Right lobe of liver (tissue), 6 donors: ENCODE data around the gene XRCC4. TPM values are rescaled to one million over a fixed set of nuclear protein-coding genes. Genes with fewer than 3 reads are reported as not detected.
"Not testable (repeated sequence)": the region's sequence is repeated elsewhere in the genome, so short reads cannot be mapped to it uniquely, and the experiment has no call there.

Experiments used
- ATAC-seq, 4 donors: fragments of 200-7000 bp; cut with Tn5 transposase; one replicate each; pipeline ENCODE4 v1.9.1; 2020; ENCODE audit warnings: mild to moderate bottlenecking in 4 of 4, moderate library complexity in 4 of 4
- DNase-seq, 3 donors: peaks; one replicate each; pipeline ENCODE4 v3.0.0-alpha.2; 2020
- H3K27ac ChIP-seq, 3 donors: fragments of 200-600 bp; one replicate each; pipeline ENCODE4 v1.8.0; 2022
- H3K27me3 ChIP-seq, 2 donors: fragments of 200-600 bp; one replicate each; pipeline ENCODE4 v1.8.0; 2022
- H3K36me3 ChIP-seq, 4 donors: fragments of 200-600 bp; sonication (generic) in 1 of 4; one replicate each; pipeline versions ENCODE4 v1.5.1 to v1.8.0; 2017 to 2022; ENCODE audit warnings: control low read depth in 1 of 4
- H3K4me1 ChIP-seq, 4 donors: fragments of 200-600 bp; sonication (generic) in 1 of 4; one replicate each; pipeline versions ENCODE4 v1.5.1 to v1.8.0; 2017 to 2022; ENCODE audit warnings: control low read depth in 1 of 4
- H3K4me3 ChIP-seq, 3 donors: fragments of 200-600 bp; one replicate each; pipeline ENCODE4 v1.8.0; 2022
- H3K9me3 ChIP-seq, 4 donors: fragments of 200-600 bp; sonication (generic) in 1 of 4; one replicate each; pipeline versions ENCODE4 v1.5.1 to v1.8.0; 2017 to 2022; ENCODE audit warnings: control low read depth in 1 of 4
- CTCF ChIP-seq, 4 donors: fragments of 200-600 bp in 3 of 4; fragments of 450-650 bp in 1 of 4; IDR thresholded peaks; one replicate each; pipeline versions ENCODE4 v1.5.1 to v1.8.0; 2016 to 2022; ENCODE audit warnings: antibody characterized with exemption in 4 of 4, mild to moderate bottlenecking in 2 of 4
- POLR2A ChIP-seq: fragments of 450-650 bp; IDR thresholded peaks from one replicate; pipeline ENCODE4 v1.6.1; 2017; ENCODE audit warnings: antibody characterized with exemption, mild to moderate bottlenecking
- WGBS: methylation state at CpG from one replicate; pipeline ENCODE4 v1.1.6; 2018; ENCODE audit warnings: low coverage, low lambda C conversion rate; ENCODE audit not compliant: insufficient coverage; ENCODE audit errors: missing lambda C conversion rate; 5-methylcytosine and 5-hydroxymethylcytosine counted together
- intact Hi-C, 2 donors: fragments of 100-400 bp; cut with DNase I; formaldehyde crosslinking; loops; one replicate each; pipeline versions ENCODE4 v1.11.2 to v1.14.1; 2022
- total RNA-seq, 6 experiments: library from RNA; depleted of rRNA in 2 of 6; stranded (reverse); fragments of >200 nt in 2 of 6; fragmentation: NEBNext Ultra II Directional in 3 of 6; extraction: Animal tissue kit (Norgen Biotek cat#: 25700) in 3 of 6; gene quantifications; one replicate each; pipeline versions ENCODE4 v1.1.0 to v1.2.4, GENCODE V29; 2016 to 2023
- donor health status: DM: no; HTN: yes; CAD: no.
- donor health status: DM: no; HTN: no; CAD: no.
- donor health status: DM: no; HTN: no; CAD: no.
- donor health status: DM: no; HTN: yes; CAD: no.
- donor health status: DM: no; HTN: yes; CAD: no.

The XRCC4 gene
- total RNA-seq, 6 experiments from 2014 or later: 1.6 to 4.8 (median 2.5) TPM

- DNase-seq: no peak
- intact Hi-C loops: no loop called here
- no peaks in the 10 kb centered on the region for H3K27me3 ChIP-seq
- no peak for TF ChIP-seq POLR2A
- no peak for TF ChIP-seq CTCF (IDR thresholded peaks at IDR 0.05)
- no peak overlapping the region for H3K27ac ChIP-seq
- H3K36me3 ChIP-seq: no peaks in the 10 kb centered on the region
- ATAC-seq: no peak
- H3K9me3 ChIP-seq: no peaks in the 10 kb centered on the region
- no peak overlapping the region for H3K4me3 ChIP-seq
- H3K4me1 ChIP-seq: no peaks in the 10 kb centered on the region
- WGBS: 80% methylated on average over 1 of the region's 1 CpG
Measured at GRCh38 chr5:83255268-83255667, 177.9 kb downstream of the XRCC4 start.

- intact Hi-C loops: no loop called here
- DNase-seq: no peak
- 90% methylated on average over 2 of the region's 2 CpGs for WGBS
- TF ChIP-seq POLR2A: no peak
- no peak for TF ChIP-seq CTCF (IDR thresholded peaks at IDR 0.05)
- H3K9me3 ChIP-seq: no peaks in the 10 kb centered on the region
- no peak overlapping the region for H3K27ac ChIP-seq
- H3K4me1 ChIP-seq: no peaks in the 10 kb centered on the region
- no peak overlapping the region for H3K4me3 ChIP-seq
- no peaks in the 10 kb centered on the region for H3K27me3 ChIP-seq
- ATAC-seq: no peak
- no peaks in the 10 kb centered on the region for H3K36me3 ChIP-seq
Measured at GRCh38 chr5:83256091-83256780, 178.9 kb downstream of the XRCC4 start.

GRCh38 chr5:83257684-83258083 is 180.3 kb downstream of the XRCC4 start:
- ATAC-seq, H3K4me3 ChIP-seq, H3K9me3 ChIP-seq, H3K4me1 ChIP-seq, H3K36me3 ChIP-seq, DNase-seq, H3K27me3 ChIP-seq, intact Hi-C loops, H3K27ac ChIP-seq: not testable (repeated sequence)
- WGBS: 100% methylated on average over 2 of the region's 2 CpGs

- peak in 1 of 4 donors; percentile 39 for ATAC-seq
- H3K4me3 ChIP-seq: no peak overlapping the region
- H3K36me3 ChIP-seq: no peaks in the 10 kb centered on the region
- no peak for DNase-seq
- intact Hi-C loops: no loop called here
- no peaks in the 10 kb centered on the region for H3K4me1 ChIP-seq
- H3K9me3 ChIP-seq: no peaks in the 10 kb centered on the region
- TF ChIP-seq CTCF (IDR thresholded peaks at IDR 0.05): no peak
- WGBS: 13% methylated on average over 2 of the region's 2 CpGs
- H3K27ac ChIP-seq: no peak overlapping the region
- no peaks in the 10 kb centered on the region for H3K27me3 ChIP-seq
Measured at GRCh38 chr5:83265318-83265717, 188.0 kb downstream of the XRCC4 start.

GRCh38 chr5:83270311-83270710 is 193.0 kb downstream of the XRCC4 start:
- no peaks in the 10 kb centered on the region for H3K27me3 ChIP-seq
- H3K4me3 ChIP-seq: no peak overlapping the region
- intact Hi-C loops: no loop called here
- WGBS: 92% methylated on average over 1 of the region's 1 CpG
- H3K36me3 ChIP-seq: no peaks in the 10 kb centered on the region
- no peaks in the 10 kb centered on the region for H3K4me1 ChIP-seq
- ATAC-seq (no peak), DNase-seq (no peak)
- TF ChIP-seq CTCF (IDR thresholded peaks at IDR 0.05): no peak
- TF ChIP-seq POLR2A: no peak
- H3K9me3 ChIP-seq: no peaks in the 10 kb centered on the region
- H3K27ac ChIP-seq: no peak overlapping the region
